ENCODE measurements around the gene CCDC136. TPM values are rescaled to one million over a fixed set of nuclear protein-coding genes. Genes with fewer than 3 reads are reported as not detected.

Gene CCDC136
- total RNA-seq, 1 experiment from 2014 or later, result 31.1 TPM

- Histone ChIP-seq H4K91ac (ENCODE audit: insufficient read length, low read depth, low read length) (no peak overlapping the region), H3K9ac (ENCODE audit: extremely low read depth, insufficient read length, low read length) (no peak overlapping the region), H2AFZ (ENCODE audit: low read length) (no peak overlapping the region), H2BK5ac (ENCODE audit: insufficient read length, low read length) (no peak overlapping the region), H4K8ac (replicated peaks; ENCODE audit: insufficient read length, low read depth, low read length) (no peak overlapping the region), H3K4ac (ENCODE audit: low read depth, low read length) (no peak overlapping the region), H3K23ac (ENCODE audit: insufficient read length, low read depth, low read length) (no peak overlapping the region), H2BK12ac (ENCODE audit: insufficient read length, low read depth, low read length) (no peak overlapping the region), H3K56ac (ENCODE audit: insufficient read length, low read depth, low read length) (no peak overlapping the region), H3K23me2 (ENCODE audit: insufficient read length, low read depth, low read length, poor library complexity, severe bottlenecking) (peaks cover 20% of the 10 kb centered on the region), H2AK5ac (ENCODE audit: insufficient read length, low read length) (no peak overlapping the region), H3K4me2 (ENCODE audit: insufficient read depth, insufficient read length, low read length) (no peak overlapping the region), H2BK20ac (ENCODE audit: low read depth, low read length, poor library complexity, severe bottlenecking) (no peak overlapping the region), H3K79me1 (ENCODE audit: insufficient read depth, low read depth, low read length, poor library complexity, severe bottlenecking) (no peaks in the 10 kb centered on the region), H4K5ac (ENCODE audit: insufficient read length, low read depth, low read length) (no peak overlapping the region), H3K14ac (ENCODE audit: insufficient read depth, low read length) (no peak overlapping the region), H3K27me3 (ENCODE audit: insufficient read depth, low read length) (peaks cover 11% of the 10 kb centered on the region; the same call in 1 of the 2 replicates), H3T11ph (ENCODE audit: low read length) (no peak overlapping the region), H3K79me2 (ENCODE audit: insufficient read depth, low read length) (no peaks in the 10 kb centered on the region; the same call in 1 of the 2 replicates), H4K20me1 (ENCODE audit: control insufficient read depth, insufficient read depth, insufficient read length) (no peaks in the 10 kb centered on the region), H3K18ac (ENCODE audit: insufficient read length, low read depth, low read length) (no peak overlapping the region), H3K9me3 (ENCODE audit: control insufficient read depth, low read depth, low read length) (no peaks in the 10 kb centered on the region), H2BK120ac (ENCODE audit: low read depth, low read length, poor library complexity, severe bottlenecking) (no peak overlapping the region), H3K27ac (ENCODE audit: insufficient read length, low read depth, low read length) (no peak overlapping the region), H3K4me1 (ENCODE audit: insufficient read depth, low read length) (0 out of 2 replicates have a peak, but pooled peaks cover 3% of the 10 kb centered on the region), H2BK15ac (ENCODE audit: low read depth, low read length) (no peak overlapping the region)
- TF ChIP-seq CTCF (conservative IDR thresholded peaks at IDR 0.05), result no peak
- Mint-ChIP-seq H3K9me3 (no peaks in the 10 kb centered on the region; a peak in 1 of 5 replicates), H3K4me3 (no peak overlapping the region), H3K36me3 (ENCODE audit: insufficient read depth in 1 of 3, low read depth in 3 of 3) (peaks cover 12 to 18% (median 15%) of the 10 kb centered on the region in 3 experiments), H3K27ac (no peak overlapping the region), H3K4me1 (peaks cover 27 to 32% of the 10 kb centered on the region in 2 experiments), H3K27me3 (ENCODE audit: low read depth) (peaks cover 40% of the 10 kb centered on the region)
- no peak for DNase-seq
- no CpG with 5 or more reads among the region's 27 CpGs for WGBS (ENCODE audit: extremely low coverage, insufficient read length, low lambda C conversion rate)
Observed at GRCh38 chr7:128865996-128866877, 74.5 kb downstream of the CCDC136 start.
